ENCODE results near the gene ADK. TPM values are rescaled to one million over a fixed set of nuclear protein-coding genes. Genes with fewer than 3 reads are reported as not detected.

ADK gene
- total RNA-seq, 3 donors from 2014 or later (not counting 1 experiment from before 2014, with no cell fraction given): 13.4 to 16.1 (median 14.1) TPM

GRCh38 chr10:74249865-74250264 lies 98.8 kb downstream of the ADK start:
- no peak overlapping the region for H3K27ac ChIP-seq (ENCODE audit: low read length)
- H3K9me3 Mint-ChIP-seq: no peaks in the 10 kb centered on the region
- H3K27ac Mint-ChIP-seq: no peak overlapping the region
- intact Hi-C loops (cut with micrococcal nuclease): no loop called here
- H3K27me3 ChIP-seq (ENCODE audit: control insufficient read depth, insufficient read depth, low read length): no peaks in the 10 kb centered on the region
- no CpG with 5 or more reads among the region's 1 CpG for WGBS (ENCODE audit: insufficient coverage)
- no peaks in the 10 kb centered on the region for H3K27me3 Mint-ChIP-seq (ENCODE audit: low read depth in 2 of 2)
- TF ChIP-seq, protein P1, sequence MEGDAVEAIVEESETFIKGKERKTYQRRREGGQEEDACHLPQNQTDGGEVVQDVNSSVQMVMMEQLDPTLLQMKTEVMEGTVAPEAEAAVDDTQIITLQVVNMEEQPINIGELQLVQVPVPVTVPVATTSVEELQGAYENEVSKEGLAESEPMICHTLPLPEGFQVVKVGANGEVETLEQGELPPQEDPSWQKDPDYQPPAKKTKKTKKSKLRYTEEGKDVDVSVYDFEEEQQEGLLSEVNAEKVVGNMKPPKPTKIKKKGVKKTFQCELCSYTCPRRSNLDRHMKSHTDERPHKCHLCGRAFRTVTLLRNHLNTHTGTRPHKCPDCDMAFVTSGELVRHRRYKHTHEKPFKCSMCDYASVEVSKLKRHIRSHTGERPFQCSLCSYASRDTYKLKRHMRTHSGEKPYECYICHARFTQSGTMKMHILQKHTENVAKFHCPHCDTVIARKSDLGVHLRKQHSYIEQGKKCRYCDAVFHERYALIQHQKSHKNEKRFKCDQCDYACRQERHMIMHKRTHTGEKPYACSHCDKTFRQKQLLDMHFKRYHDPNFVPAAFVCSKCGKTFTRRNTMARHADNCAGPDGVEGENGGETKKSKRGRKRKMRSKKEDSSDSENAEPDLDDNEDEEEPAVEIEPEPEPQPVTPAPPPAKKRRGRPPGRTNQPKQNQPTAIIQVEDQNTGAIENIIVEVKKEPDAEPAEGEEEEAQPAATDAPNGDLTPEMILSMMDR (IDR thresholded peaks at IDR 0.05): no peak
- H3K36me3 ChIP-seq (ENCODE audit: control insufficient read depth, insufficient read depth, low read length): no peaks in the 10 kb centered on the region
- no peaks in the 10 kb centered on the region for H3K36me3 Mint-ChIP-seq
- no peak overlapping the region for H3K4me3 ChIP-seq (ENCODE audit: low read length)
- no peak overlapping the region for H3K4me3 Mint-ChIP-seq
- no peak for DNase-seq
- H3K4me1 ChIP-seq (ENCODE audit: control insufficient read depth, insufficient read depth, low read length): no peaks in the 10 kb centered on the region
- no peaks in the 10 kb centered on the region for H3K4me1 Mint-ChIP-seq
- no peaks in the 10 kb centered on the region for H3K9me3 ChIP-seq (ENCODE audit: control insufficient read depth, insufficient read depth, low read length)
- ATAC-seq: no peak

DNA sequence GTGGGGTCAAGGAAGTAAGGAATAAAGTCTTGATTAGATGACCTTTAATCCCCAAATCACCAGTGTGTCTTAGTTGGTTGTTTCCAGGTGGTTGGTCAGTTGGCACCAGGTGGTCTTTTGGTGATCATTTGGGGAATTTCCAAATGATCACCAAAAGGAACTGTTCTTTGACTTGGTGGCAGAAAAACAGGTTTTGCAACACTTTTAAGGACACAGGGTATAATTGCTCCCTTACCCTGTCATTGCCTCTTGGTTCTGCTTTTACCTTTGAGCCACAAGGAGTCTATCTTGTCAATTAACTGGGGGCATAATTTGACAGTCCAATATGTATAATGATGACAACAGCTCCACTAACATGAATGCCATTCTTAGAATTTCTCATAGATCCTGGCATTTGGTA lies 104.2 kb downstream of the ADK start:
- ATAC-seq (no peak), DNase-seq (no peak)
- TF ChIP-seq, protein P1 (IDR thresholded peaks at IDR 0.05): no peak
- Mint-ChIP-seq H3K36me3 (no peaks in the 10 kb centered on the region), H3K4me3 (no peak overlapping the region), H3K27ac (no peak overlapping the region), H3K9me3 (no peaks in the 10 kb centered on the region), H3K4me1 (no peaks in the 10 kb centered on the region), H3K27me3 (ENCODE audit: low read depth in 2 of 2) (no peaks in the 10 kb centered on the region)
- Histone ChIP-seq H3K9me3 (ENCODE audit: control insufficient read depth, insufficient read depth, low read length) (no peaks in the 10 kb centered on the region), H3K36me3 (ENCODE audit: control insufficient read depth, insufficient read depth, low read length) (no peaks in the 10 kb centered on the region), H3K4me3 (ENCODE audit: low read length) (no peak overlapping the region), H3K4me1 (ENCODE audit: control insufficient read depth, insufficient read depth, low read length) (no peaks in the 10 kb centered on the region), H3K27me3 (ENCODE audit: control insufficient read depth, insufficient read depth, low read length) (no peaks in the 10 kb centered on the region), H3K27ac (ENCODE audit: low read length) (no peak overlapping the region)
- intact Hi-C loops (cut with micrococcal nuclease): no loop called here

DNA sequence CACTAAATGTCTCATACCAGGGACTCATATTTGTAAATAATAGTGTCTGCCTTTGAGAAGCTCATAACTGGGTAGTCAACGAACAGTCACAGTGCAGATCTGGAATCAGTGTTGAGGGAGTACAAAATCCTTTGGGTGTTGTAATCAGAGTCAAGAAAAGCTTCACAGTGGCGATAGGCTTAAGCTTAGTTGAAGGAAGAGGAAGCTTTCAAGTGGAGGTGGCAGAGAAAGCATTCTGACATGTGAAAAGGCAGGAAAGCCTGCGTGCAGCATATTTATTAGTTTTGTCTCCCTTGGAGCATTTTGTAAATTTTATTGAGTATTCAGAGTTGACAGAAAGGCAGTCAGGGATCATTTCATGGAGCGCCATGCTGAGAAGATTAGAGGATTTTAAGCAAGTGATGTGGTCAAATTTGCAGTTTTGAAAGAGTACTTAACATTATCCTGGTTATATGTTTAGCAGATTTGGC lies 104.9 kb downstream of the ADK start:
- H3K36me3 Mint-ChIP-seq: no peaks in the 10 kb centered on the region
- WGBS (ENCODE audit: insufficient coverage): 57% methylated on average over 4 of the region's 4 CpGs
- H3K27ac Mint-ChIP-seq: no peak overlapping the region

DNA sequence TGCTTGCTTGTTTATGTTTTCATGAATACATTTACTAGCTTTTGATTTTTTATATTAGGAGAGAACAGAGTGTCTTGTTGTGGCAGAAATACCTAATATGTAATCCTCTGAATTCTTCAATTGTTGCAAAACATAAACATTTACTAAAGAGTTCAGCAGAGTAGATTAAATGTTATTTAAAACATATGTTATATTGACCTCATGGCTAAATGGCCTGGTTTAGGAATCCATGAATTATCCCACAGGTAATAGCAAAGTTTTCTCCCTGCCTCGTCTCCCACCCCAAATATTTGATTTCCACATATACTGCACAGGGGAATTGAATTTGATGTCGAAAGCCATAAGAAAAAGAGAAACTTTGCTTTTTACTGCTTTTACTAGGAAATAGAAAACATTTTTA lies 111.8 kb downstream of the ADK start:
- intact Hi-C loops (cut with micrococcal nuclease): loop anchor here (10.0 kb wide), 1 partner anchor 472 kb away; no protein-coding TSS in a partner anchor
- no peaks in the 10 kb centered on the region for H3K27me3 ChIP-seq (ENCODE audit: control insufficient read depth, insufficient read depth, low read length)
- Mint-ChIP-seq H3K4me1 (peaks cover 0 to 8% of the 10 kb centered on the region in 2 donors), H3K4me3 (no peak overlapping the region), H3K27ac (no peak overlapping the region), H3K9me3 (no peaks in the 10 kb centered on the region), H3K27me3 (ENCODE audit: low read depth in 2 of 2) (no peaks in the 10 kb centered on the region), H3K36me3 (no peaks in the 10 kb centered on the region)
- DNase-seq (no peak), ATAC-seq (no peak)
- no peaks in the 10 kb centered on the region for H3K9me3 ChIP-seq (ENCODE audit: control insufficient read depth, insufficient read depth, low read length)
- H3K36me3 ChIP-seq (ENCODE audit: control insufficient read depth, insufficient read depth, low read length): no peaks in the 10 kb centered on the region
- TF ChIP-seq, protein P1 (IDR thresholded peaks at IDR 0.05): no peak
- 93% methylated on average over 2 of the region's 2 CpGs for WGBS (ENCODE audit: insufficient coverage)
- H3K4me1 ChIP-seq (ENCODE audit: control insufficient read depth, insufficient read depth, low read length): peaks cover 4% of the 10 kb centered on the region
- no peak overlapping the region for H3K27ac ChIP-seq (ENCODE audit: low read length)
- no peak overlapping the region for H3K4me3 ChIP-seq (ENCODE audit: low read length)

More for the DNA sequence above, 104.9 kb downstream of the ADK start:
- H3K4me3 Mint-ChIP-seq: no peak overlapping the region
- no peak for ATAC-seq
- TF ChIP-seq, protein P1 (IDR thresholded peaks at IDR 0.05): no peak
- Histone ChIP-seq H3K4me3 (ENCODE audit: low read length) (no peak overlapping the region), H3K4me1 (ENCODE audit: control insufficient read depth, insufficient read depth, low read length) (no peaks in the 10 kb centered on the region), H3K27ac (ENCODE audit: low read length) (no peak overlapping the region), H3K27me3 (ENCODE audit: control insufficient read depth, insufficient read depth, low read length) (no peaks in the 10 kb centered on the region), H3K9me3 (ENCODE audit: control insufficient read depth, insufficient read depth, low read length) (no peaks in the 10 kb centered on the region), H3K36me3 (ENCODE audit: control insufficient read depth, insufficient read depth, low read length) (no peaks in the 10 kb centered on the region)
- no peaks in the 10 kb centered on the region for H3K9me3 Mint-ChIP-seq
- H3K4me1 Mint-ChIP-seq: no peaks in the 10 kb centered on the region
- intact Hi-C loops (cut with micrococcal nuclease): no loop called here
- no peaks in the 10 kb centered on the region for H3K27me3 Mint-ChIP-seq (ENCODE audit: low read depth in 2 of 2)
- no peak for DNase-seq
